Cerebellar nuclear complex (tissue), 1 donor: ENCODE data around the gene ATP2A3.

Source experiments
- DNase-seq, 2 experiments: peaks; one replicate each; lab custom pipeline; 2025; lab: John Stamatoyannopoulos, UW

The ATP2A3 gene

GRCh38 chr17:3964203-3965117 lies at the start of gene ATP2A3:
TSS of gene ATP2A3 (minus strand) at chr17:3964437. CDS start at chr17:3964291, 146 bp downstream.
- no peak for DNase-seq

GRCh38 chr17:4010754-4011153 lies 46.5 kb upstream of the ATP2A3 start:
- no peak for DNase-seq

- no peak for DNase-seq
These were observed 45.0 kb upstream of the ATP2A3 start for GRCh38 chr17:4009186-4009785.

DNA sequence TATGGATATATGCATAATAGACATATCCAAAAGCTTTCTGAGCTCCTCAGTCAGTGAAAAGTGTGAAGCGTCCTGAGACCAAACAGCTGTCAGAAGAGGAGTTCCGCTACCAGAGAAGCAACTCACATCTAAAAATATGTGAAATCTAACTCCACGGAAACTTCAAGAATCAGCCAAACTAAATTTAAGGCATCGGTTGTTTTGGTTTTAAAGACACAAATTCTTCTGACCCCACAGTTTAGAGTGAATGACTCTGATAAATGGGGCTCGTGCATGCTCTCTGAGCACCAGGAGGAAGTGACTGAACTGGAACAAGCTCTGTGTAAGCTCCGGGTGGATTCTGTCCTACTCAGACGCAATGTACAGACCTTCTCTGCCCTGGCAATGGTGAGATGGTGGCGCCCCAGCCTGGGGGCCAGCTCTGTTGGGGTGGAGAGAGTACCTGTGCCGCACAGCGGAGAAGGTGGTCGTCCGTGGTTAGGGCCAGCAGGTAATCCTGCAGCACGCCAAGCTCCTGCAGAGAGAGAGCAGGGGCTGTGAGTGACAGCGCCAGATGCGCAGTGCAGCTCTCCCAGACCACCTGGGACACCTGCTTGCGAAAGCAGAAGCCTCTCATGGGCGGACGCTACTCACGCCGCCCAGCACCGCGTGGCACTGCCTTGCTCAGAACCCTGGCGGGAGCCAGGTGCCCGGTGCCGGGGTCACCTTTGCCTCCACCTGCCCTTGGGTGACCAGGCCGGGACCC lies 44.4 kb upstream of the ATP2A3 start:
- DNase-seq, result no peak

- DNase-seq, result no peak
These were observed 43.8 kb upstream of the ATP2A3 start for GRCh38 chr17:4008082-4008435.

GRCh38 chr17:4007346-4008081 lies 43.3 kb upstream of the ATP2A3 start:
- no peak for DNase-seq

DNA sequence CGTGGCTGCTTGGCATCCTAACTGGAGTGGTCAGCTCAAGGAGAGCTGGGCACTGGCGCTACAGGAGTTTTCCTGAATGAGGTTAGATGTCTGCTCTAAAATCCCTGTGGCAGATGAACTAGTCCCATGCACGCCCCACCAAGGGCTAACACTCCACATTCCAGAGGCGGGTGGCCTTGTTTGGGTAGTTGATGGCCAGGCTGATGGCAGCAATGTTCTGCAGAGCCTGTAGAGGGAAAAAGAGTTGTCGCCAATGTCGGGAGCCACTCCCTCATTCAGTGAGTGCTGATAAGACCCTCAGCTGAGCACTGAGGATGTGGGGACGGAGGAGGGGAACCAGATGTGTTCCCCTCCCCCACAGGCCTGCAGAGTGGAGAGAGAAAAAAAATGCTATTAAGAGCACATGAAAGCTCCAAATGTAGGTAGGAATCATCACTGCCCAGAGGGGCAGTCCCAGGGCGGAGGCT lies 42.5 kb upstream of the ATP2A3 start:
- no peak for DNase-seq

- no peak for DNase-seq
These were observed 41.9 kb upstream of the ATP2A3 start for GRCh38 chr17:4006165-4006589.

DNA sequence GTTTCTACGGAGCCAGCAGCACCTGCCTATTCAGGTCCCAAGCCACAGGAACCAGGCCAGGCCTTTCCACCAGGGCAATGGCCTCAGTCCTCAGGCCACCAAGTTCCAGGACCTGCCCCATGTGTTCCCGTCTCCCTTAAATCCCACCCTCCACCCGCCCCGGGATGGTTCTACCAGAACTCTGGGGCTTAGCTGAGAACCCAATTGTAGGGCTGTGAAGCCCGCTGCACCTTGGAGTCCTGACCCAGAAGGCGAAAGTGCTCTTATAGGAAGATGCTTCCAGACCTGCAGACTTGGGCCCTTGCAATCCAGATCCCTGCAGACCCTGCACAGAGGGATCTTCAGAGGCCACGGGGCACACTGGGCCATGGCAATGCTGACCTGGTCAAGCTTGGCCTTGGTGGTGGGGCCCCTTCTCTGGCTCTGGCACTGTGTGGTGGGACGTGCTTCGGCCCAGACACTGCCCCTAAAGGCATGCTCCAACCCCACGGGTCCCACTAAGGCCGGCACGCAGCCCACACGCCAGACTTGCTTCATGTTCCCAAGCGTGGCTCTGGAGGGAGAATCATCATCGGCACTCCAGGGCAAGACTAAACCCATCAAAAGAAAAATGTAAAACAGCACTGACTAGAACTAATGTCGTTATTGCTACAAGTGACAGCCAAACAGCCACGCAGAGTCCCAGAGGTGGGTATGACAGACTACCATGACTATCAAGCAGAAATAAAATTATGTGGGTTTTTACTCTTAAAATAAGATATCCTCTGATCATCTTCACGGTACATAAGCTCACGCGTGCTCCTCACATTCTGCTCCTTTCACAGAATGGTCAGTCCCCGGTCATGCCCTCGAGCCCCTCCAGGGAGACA lies 41.3 kb upstream of the ATP2A3 start:
- no peak for DNase-seq

DNA sequence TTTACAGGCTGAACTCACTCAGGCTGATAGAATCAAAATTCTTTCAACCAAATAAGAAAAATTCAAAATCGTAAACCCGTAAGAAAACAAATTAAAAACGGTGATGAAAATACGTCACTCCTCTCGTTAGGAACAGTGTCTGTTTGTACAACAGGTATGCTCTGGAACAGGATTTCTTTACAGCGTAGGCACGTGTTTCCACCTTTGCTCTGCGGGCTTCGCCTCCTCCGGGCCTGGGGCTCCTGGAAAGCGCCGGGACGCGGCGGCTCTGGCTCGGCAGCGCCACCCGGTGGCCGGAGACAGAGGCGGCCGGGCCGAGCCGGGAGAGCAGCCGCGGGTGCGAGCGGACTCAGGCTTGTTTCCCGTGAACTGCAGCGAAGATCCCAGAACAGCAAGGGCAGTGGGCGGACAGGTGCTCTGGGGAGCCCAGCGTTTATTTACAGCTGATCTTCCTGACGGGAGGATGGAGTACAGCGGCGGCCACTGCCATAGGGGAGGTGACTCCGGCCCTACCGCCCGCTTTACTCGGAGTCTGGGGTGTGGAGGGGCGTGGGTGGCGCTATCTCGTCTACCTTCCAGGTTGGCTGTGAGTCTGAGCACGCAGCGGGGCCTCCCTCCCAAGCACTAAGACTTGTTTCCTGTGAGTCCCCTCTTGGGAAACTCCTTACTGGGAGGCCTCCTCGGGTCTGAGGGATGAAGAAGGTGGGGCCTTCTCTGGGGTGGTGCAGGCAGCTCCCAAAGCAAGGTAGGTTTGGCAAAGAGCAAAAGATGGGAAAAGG lies 40.5 kb upstream of the ATP2A3 start:
- DNase-seq, result no peak

DNA sequence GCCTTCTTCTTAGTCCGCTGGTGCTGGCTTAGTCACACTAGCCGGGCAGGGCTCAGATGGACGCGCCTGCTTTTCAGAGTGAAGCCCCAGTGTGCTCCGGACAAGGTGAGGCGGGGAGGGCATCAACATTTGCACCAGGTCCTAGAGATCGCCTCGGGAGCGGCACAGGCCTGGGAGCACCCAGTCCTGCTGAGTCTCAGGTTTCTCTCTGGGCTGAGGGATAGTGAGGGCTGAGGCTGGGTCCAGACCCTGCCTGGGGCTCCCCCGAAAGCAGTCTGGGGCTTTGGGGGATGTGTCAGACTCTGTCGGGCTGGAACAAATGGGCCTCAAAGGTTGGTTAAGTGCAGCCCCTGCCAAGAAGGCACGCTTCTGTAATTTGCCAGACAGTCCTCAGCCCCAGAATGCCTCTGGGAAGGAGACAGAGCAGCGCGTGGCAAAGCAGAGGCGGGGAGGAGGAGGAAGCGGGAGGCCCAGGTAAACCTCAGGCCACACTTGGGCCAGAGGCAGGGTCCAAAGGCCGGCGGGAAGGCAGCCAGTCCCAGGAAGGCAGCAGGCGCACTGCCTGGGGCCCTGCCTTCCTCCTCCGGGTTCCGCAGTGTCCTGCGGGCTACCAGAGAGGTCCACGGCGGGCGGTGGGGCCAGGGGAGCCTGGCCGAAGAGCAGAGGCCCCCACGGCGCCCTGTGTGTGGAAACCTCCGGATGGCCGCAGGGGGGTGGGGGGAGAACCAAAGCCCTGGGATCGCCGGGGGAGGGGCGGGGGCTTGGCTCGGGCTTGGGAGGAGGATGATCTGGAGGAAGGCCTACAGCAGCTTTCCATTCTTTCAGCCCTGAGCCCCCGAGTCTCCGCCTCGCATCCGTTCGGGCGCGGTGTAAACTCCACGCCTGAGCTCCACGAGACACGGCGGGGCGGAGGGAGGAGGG lies 39.5 kb upstream of the ATP2A3 start:
- no peak for DNase-seq

GRCh38 chr17:4003131-4003500 lies 38.9 kb upstream of the ATP2A3 start:
- DNase-seq, result no peak

- no peak for DNase-seq
These were observed 36.9 kb upstream of the ATP2A3 start for GRCh38 chr17:4001048-4001590.

- DNase-seq, result no peak
These were observed 34.2 kb upstream of the ATP2A3 start for GRCh38 chr17:3998436-3998835.

- DNase-seq, result no peak
These were observed 30.8 kb upstream of the ATP2A3 start for GRCh38 chr17:3995067-3995466.

DNA sequence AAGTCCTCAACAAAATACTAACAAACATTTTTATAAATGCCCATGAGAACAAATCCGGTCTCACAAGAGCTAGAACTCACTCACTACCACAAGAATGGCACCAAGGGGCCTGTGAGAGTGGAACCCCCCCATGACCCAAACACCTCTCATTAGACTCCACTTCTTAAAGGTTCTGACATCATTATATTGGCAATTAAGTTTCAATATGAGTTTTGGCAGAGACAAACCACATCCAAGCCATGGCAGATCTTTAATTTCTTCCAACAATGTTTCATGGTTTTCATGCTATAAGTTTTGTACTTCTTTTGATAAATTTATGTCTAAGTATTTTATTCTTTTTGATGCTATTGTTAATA lies 30.0 kb upstream of the ATP2A3 start:
- no peak for DNase-seq

DNA sequence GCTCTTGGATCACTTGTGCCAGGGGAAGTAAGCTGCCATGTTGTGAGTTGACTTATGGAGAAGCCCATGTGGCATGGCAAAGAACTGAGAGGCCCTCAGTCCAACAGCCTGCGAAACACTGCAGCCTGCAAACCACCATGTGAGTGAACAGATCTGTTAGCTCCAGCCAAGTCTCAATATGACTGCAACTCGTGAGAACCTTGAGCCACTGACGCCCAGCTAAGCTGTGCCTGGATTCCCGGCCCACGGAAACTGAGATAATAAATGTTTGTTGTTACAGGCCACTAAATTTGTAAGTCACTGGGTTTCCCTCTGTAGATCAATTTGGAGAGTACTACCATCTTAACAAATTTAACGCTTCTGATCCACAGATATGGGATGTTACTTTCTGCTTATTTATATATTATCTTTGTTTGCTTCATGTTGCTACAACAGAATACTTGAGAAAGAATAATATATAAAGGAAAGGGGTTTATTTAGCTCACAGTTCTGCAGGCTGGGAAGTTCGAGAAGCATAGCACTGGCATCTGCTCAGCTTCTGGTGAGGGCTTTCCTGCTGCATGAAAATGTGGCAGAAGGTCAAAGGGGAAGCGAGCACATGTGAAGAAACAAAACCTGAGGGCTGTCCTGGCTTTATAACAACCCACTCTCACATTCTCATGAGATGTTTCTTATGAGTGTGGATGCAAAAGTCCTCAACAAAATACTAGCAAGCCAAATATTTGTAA lies 29.4 kb upstream of the ATP2A3 start:
- DNase-seq, result no peak

GRCh38 chr17:3992370-3992769 lies 28.1 kb upstream of the ATP2A3 start:
- DNase-seq, result no peak
